Stimulated activated CD4-positive, alpha-beta T cell treated with anti-CD3 and anti-CD28 coated beads, Interleukin-15, amount 100 ng/mL, for 1 hour (primary cell): Measurements from ENCODE around the gene DRC1.
"Not testable (repeated sequence)": the region's sequence is repeated elsewhere in the genome, so short reads cannot be mapped to it uniquely, and the experiment has no call there.

Experiments used
- DNase-seq, 2 donors: peaks; one replicate each; pipeline ENCODE4 v3.0.0-alpha.2; 2020; ENCODE audit warnings: low read depth in 1 of 2, low spot score in 1 of 2

Gene DRC1

DNA sequence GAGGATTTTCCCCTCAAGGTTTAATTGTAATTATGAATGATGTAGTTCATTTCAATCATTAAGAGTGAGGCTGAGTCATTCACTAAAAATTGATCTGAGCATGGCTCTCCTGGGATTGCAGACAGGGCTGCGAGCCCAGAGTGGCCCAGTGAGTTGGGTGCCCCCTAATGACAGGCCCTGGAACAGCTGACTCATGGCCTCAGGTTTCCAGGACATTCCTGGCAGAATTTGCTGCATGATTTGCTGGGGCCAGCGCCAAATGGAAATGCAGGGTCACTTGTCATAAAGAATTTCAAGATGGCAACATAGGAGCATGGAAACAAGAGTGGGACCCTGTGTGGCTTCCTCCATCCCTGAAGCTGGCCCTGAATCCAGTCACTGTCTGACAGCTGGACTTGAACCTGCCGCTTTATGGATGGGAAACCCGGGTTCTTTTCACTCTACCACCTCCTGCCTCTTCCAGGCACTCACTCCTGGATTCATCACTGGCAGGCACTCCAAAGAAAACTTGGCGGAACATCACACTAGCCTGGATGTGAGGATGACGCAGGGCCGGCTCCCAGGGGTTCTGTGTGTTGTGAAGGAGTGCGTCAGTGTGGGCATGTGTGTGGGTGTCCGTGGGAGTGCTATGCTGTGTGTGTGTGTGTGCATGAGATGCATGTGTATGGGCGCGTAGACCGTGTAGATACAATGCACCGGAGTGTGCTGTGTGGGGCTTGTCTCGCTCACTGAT is 61.0 kb downstream of the DRC1 start:
- DNase-seq, result no peak

DNA sequence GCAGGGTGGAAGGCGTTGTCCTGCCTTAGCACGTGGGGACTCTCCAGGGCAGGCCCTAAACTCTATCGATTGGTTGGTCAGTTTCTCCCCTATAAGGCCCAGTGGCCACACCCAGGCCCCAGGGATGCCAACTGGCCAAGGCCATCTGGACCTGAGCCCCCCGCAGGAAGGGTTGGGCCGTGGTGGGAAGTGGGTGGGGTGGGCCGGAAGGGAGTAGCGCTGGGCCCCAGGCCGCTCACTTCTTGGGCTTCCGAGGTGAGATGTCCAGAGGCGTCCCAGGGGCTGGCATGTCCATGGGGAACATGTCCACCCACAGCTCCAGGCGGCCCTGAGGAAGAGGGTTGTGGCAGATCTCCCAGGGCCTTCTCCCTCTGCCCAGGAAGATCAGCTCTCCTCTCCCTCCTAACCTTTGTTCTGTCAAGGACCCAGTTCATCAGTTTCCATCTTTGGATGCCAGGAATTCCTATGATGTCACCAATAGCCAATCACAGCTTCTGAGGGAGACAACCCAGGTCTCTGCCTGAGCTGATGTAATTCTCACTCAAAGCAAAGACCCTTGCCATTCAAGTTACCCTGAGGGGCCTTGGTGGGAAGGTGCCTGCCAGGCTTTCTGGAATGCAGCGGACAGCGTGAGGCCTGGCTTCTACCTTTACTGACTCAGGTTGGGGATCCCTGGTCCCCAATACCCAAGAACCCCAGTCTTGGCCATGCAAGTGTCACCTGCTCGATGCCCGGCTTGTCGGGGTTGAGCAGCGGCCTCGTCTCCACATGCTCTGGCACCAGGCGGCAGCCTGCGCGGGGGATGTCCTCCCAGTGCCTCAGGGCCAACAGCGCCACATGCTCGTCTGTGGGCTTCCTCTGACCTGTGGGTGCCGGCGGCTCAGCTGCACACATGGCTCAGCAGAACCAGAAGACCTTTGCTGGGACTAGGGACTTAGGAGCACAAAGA is 61.8 kb downstream of the DRC1 start:
- DNase-seq, result no peak

DNA sequence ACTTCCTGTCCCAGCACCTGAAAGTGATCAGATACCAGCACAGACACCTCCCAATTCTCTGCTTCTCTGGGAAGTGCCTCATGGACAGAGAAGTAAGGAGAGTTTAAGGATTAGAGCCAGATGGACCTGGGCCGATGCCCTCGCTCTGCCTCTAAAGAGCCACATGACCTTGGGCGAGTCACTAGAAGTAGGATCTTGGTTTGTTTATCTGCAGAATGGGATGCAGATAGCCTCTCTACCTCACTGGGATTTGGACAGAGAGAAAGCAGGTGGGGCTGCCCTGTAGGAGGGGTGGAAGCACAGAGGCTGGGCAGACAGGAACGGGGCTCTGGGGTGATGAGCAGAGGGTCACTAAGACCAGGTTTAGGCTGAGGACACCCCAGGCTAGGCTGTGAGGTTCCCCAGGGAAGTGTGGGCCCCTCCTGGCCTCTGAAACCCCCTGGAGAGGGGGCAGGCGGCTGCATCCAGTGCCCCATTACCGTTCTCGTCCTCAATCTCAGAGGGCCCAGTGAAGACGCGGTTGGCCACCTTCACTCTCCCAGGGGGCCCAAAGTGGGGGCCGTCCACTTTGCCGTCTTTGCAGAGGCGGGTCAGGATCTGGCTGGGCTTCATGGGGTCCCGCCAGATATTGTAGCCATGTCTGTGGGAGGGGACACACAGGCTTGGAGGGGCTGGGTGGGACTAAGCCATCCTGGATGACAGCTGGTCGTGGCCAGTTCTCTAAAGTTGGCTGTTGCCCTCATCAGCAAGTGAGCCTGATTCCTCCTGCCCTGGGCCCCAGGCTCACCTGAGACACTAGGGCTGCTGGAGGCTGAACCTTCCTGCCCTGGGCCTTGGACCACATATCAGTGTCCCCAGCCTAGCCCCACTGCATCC is 62.9 kb downstream of the DRC1 start:
- DNase-seq, result no peak

DNA sequence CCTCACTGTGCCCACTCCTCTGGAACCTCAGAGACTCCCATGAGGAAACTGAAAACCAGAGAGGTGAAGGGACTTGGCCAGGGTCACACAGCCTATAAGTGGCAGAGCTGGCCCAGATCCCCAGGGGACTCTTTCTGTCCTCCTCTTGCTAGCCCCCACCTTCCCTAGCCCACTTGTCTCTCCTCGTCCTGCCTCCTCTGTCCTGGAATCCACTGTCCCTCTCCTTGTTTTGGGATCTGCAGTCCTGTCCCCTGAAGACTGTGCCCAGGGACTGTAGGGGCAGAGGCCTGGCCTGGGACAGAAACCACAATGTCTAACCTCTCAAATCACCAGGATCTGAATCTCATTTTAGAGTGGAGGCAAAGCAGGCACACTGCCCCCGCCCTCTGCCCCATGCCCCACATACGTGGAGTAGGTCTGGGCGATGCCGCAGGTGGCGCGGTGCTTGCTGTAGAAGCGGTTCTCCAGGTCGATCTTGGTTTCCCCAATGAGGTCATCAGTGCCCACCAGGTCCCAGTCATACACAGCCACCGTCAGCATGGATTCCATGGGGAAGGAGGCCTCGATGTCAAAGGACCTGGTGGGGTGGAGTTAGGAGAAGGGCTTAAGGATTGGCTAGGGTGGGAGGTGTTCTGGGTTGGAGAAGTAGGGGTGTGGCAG is 63.7 kb downstream of the DRC1 start:
- DNase-seq, result no peak

DNA sequence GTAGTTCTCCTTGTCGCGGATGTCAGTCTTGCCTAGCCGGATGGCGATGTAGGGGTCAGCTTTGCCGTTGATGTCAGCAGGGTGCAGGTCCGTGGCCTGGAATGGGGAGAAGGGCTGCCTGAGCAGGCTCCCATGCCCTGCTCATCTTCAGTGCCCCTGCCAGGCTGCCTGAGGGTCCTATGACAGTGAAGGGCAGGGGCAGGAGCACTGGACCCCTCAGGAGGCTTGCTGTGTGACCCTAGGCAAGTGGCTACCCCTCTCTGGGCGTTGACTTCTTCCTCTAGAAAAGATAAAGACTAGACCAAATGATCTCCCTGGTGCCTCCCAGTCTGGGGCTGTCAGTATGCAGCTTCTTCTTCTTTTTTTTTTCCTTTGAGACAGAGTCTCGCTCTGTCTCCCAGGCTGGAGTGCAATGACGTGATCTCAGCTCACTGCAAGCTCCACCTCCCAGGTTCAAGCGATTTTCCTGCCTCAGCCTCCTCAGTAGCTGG is 64.3 kb downstream of the DRC1 start:
- no peak for DNase-seq

DNA sequence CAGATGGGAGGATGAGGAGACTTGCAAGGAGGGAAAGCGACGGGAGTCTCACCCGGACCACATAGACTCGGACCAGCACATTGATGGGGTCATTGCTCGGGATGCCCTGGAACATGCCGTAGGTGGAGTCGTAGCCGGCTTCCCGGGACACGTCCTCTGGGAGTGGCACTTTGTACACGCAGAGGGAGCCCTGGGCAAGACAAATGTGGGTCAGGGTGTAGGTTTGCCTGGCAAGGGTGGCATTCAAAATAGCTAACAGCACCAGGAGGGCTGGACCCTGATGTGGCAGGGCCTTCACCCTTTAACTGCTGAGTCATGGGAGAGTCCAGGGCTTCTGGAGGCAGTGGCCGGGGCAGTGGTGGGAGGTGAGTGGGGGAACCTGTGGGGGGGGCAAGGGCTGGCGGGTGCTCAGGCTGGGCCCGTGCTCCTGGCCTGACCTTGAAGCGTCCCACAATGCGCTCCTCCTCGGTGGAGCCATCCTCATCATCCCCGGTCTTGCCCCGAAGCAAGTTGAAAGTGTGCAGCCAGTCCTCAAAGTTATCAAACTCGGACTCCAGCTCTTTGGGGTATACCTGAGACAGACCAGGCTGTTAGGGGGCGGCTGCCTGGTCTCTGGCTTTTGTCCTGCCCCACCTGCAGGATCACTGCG is 65.1 kb downstream of the DRC1 start:
- no peak for DNase-seq

DNA sequence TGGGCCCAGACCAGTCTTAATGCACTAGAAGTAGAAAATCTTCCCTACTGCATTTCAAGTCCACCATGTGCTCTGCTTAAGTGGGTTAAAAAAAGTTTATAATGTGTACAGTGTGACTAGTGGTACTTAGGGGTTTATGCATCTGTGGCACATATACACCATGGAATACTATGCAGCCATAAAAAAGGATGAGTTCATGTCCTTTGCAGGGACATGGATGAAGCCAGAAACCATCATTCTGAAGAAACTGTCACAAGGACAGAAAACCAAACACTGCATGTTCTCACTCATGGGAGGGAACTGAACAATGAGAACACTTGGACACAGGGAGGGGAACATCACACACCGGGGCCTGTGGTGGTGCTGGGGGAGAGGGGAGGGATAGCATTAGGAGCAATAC is 66.8 kb downstream of the DRC1 start:
- not testable (repeated sequence) for DNase-seq

DNA sequence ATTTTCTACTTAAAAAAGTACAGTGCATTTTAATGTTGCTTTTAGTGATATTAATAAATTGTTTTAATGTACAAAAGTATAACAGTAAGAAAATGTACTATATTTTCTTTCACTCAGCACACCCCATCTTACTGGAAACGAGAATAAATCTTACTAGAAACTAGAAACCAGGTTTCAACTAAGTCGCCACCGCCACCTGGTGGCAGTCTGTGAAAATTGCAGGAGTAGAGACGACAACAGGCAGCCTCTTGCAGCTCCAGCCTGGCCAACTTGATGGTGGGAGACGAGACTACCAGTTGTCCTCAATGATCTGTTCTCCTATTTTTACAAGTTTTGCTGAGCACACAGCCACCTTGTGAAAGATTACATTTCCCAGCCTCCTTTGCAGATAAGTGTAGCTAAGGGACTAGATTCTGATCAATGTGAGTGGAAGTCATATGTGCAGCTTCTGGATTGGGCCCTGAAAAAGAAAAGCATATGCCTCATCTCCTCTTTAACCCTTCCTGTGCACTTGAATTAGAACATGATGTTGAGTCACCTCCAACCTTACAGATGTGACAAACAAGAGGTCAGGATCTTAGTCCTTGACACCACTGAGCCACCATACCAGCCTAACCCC is 67.5 kb downstream of the DRC1 start:
- peak in 1 of 2 donors; percentile 48 for DNase-seq

DNA sequence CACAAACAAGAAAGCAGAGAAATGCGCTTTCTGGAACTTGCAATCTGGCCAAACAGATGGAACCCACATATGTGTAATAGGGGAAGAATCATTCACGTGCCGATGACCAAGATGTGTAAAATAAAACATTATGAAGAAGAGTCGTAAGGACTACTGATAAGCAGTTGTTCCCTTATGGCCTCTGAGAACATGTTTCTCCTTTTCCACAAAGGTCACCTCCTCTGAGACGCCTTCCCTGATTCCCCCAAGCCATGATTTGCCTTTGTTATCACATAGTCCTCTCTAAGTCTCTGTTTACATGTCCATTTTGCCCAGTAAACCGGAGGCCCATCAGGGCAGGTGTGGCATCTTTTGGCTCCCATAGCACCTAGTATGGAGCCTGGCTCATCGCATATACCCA is 68.2 kb downstream of the DRC1 start:
- DNase-seq, result no peak

DNA sequence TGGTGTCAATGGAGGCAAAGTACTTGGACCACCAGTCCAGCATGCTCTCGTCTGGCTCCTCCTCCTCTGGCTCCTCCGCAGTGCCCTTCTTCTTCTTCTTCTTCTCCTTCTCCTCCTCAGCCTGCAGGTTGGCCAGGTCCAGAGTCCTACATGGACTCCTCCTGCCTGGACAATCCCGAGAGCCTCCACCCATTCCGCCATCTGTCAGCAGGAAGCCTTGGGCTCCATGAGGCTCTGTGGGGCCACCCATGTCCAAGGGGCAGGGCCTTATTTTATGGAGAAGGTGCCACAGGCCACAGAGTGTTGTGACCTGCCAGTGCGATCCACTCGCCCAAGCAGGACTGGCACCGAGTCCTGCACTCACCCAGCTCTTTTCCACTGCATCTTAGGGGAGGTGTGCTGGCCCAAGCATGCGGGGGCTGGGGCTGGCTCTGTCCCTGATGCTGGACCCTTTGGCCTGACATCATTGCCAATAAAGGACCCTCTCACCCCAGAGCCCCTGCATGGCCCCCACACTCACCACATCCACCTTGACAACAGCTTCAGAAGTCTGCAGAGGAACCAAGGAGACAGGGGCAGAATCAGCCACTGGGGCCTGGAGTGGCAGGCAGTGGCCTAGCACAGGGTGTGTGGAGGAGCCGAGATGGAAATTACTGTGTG is 69.0 kb downstream of the DRC1 start:
- DNase-seq, result no peak

DNA sequence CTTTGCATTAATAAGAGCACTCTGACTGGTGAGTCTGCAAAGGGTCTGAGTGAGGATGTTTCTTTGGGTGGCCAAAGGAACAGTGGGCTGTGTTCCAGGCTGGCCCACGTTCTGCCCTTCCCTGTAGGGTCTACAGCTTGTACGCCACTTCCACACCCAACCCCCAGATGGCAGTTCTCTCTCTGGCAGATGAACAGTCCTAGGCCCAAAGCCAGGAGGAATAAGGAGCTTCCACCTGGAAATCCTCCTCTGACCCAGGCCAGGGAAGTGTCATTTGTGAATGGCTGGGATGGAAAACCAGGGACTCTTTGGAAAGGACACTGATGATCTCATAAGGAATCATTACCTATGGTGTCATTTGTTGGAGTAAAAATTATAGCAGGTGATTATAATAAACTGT is 69.6 kb downstream of the DRC1 start:
- no peak for DNase-seq

DNA sequence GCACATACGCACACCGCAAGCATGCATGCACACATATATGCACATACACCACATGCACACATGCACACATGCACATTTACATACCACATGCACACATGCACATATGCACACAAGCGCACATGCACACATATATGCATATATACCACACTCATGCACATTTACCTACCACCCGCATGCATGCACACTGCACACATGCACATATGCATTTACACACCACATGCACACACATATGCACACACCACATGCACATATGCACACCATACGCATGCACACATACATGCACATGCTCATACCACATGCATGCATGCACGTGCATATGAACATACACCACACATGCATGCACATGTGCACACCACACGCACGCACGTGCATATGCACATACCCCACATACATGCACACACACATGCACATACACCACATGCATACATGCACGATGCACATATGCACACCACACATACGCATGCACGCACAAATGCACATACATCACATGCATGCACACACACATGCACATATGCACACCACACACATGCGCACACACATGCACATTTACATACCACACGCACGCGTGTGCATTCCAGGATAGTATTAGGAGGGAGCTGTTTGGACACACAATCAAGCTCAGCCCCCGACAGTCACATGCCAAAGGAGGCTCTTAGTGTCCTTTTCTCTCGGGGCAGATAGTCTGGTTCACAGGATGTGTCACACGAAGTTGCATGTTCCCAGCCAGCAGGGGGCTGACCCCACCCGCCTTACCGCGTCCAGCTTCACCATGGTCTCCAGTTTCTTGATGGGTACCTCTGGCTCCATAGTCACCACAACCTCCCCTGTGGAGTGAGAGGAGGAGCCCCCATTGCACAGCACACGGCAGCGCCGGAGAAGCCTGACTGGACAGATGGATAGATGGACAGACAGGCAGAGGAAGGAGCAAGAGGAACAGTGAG is 70.3 kb downstream of the DRC1 start:
- DNase-seq, result no peak

DNA sequence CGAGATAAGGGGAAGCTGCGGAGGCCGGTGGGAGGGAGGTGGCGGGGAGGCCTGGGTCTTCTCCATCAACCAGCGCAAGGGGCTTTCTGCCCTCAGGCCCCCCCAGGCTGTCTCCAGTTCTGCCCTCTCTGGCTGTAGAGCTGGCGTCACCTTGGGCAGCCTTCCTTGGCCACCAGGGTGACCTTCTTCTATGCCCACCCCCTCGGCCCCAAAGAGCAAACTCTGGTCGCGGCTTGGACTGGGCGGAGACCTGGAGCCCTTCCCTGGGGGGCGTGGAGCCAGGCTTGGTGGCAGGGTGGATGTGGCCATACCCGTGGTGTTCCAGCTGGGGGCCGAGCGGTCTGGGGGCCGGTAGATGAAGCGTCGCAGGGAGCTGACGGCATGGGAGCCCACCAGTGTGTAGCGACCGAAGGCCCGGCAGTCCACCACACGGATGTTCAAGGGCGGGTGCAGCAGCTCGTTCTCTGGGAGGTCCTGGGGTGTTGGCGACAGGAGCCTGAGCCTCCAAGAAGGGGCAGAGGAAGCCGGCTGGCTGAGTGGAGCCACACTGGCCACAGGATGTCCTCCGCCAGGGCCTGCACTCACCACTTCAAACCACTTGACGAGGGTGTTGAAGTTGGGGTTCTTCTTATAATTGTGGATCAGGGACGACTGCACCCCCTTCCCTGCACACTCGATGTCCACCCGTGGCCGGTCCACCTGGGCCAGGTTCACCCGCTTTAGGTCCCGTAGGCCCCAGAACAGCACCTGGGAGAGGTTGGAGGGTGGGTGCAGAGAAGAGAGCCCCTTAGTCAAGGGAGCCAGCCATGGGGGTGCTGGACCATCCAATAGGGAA is 71.3 kb downstream of the DRC1 start:
- no peak for DNase-seq

DNA sequence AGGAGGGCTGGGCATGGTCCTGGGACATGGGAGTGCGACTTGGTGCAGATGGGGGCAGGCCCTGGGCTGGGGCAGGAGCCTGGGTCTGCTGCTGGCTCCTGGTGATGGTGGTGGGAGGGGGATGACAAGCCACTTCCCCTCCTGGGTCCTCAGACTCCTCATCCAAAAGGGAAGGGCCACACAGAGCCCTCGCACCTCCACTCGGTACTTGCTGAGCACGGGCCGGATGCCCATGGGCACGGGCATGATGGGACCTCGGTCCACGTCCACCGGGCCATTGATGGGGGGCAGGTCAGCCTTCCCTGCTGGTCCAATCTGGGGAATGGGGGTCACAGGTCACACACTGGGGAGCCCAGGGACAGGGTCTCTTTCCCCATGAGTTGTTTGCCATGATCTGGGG is 72.1 kb downstream of the DRC1 start:
- no peak for DNase-seq

DNA sequence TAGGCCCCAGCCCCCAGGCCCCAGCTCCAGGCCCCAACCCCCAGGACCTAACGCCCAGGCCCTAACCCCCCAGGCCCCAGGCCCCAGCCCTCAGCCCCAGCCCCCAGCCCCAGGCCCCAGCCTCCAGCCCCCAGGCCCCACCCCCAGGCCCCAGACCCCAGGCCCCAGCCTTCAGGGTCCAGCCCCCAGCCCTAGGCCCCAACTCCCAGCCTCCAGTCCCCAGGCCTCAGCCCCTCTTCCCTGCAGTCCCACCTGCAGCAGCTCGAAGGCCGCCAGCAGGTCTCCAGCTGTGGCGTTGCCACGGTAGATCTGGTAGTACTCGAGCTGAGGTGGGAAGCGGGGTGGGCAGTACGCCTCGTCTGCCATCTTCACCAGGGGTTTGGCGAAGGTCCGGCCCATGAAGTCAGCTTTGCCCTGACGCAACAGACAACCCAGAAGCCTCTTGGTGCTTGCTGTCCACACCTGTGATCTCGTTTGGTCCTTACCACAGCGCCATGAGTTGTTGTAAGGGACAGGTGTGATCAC is 72.6 kb downstream of the DRC1 start:
- no peak for DNase-seq

DNA sequence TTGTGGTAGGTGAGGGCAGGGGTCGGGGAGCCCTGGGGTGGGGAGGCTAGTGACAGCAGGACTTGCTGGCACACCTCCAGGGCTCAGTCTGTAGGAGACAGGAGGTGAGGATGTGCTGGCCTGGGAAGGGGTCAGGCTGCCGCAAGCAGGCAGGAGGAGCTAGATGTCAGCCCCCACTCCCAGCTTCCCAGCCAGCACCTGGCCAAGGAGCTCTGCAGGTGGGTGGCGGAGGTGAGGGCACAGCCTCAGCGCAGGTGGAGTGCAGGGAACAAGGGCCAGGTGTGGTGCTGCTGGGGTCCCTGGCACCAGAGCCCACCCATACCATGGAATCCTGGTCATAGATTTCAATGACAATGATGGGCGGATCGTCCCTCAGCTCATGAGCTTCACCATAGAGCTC is 73.3 kb downstream of the DRC1 start:
- no peak for DNase-seq
